ENCODE results near the gene HACD2. TPM values are rescaled to one million over a fixed set of nuclear protein-coding genes. Genes with fewer than 3 reads are reported as not detected.

Gene HACD2
- 12.3 and 14.3 TPM in 2 replicates for total RNA-seq (2014; rRNA removed; shearing (Covaris generic))

GRCh38 chr3:123584988-123585937 lies at the start of gene HACD2:
Gene HACD2 (minus strand): TSS chr3:123585053. CDS start chr3:123585027, 26 bp downstream.

GRCh38 chr3:123448536-123449101 lies 136.2 kb downstream of the HACD2 start, which contains the start of gene ADCY5:
Gene ADCY5 (minus strand): TSS chr3:123449090. CDS start chr3:123448545, 545 bp downstream.

Other genes with a start within 250 kb of the HACD2 start
- gene ADCY5, start 136.0 kb downstream of the HACD2 start, total RNA-seq (2014; rRNA removed; shearing (Covaris generic)), result 0.04 TPM in 1 of 2 replicates, not detected in the other